ENCODE data around the gene RALGAPA2.

GRCh38 chr20:20398123-20398522 is 314.3 kb downstream of the RALGAPA2 start:
- TF ChIP-seq POLR2A (IDR thresholded peaks at IDR 0.05) (no peak), CTCF (IDR thresholded peaks at IDR 0.05) (no peak)

Measured in breast epithelium (tissue), 3 donors.